OCI-LY3 (cell line): ENCODE results near the gene PRCC.

ENCODE experiments used
- H2AFZ ChIP-seq: fragments of 200-600, 300-600 bp; shearing (Covaris generic); 2 replicates; pipeline ENCODE4 v1.6.0; 2014; ENCODE audit warnings: antibody characterized with exemption, low read depth, low read length
- H3K27ac ChIP-seq: fragments of 200-600, 300-600 bp; sonication (generic); 2 replicates; pipeline ENCODE4 v1.5.1; 2014; ENCODE audit warnings: mild to moderate bottlenecking, low read length, moderate library complexity, mixed read lengths
- H3K27me3 ChIP-seq: fragments of 200-600, 300-600 bp; sonication (generic); 2 replicates; pipeline ENCODE4 v1.6.1; 2014; ENCODE audit warnings: low read depth, low read length, mixed read lengths
- H3K36me3 ChIP-seq: fragments of 200-600, 300-600 bp; sonication (generic); replicated peaks from 2 replicates; pipeline ENCODE3; 2014; ENCODE audit warnings: low read depth, low read length, mixed read lengths
- H3K4me1 ChIP-seq: fragments of 300-600, 200-600 bp; sonication (generic); 2 replicates; pipeline ENCODE4 v1.6.1; 2014; ENCODE audit warnings: low read length, mixed read lengths
- H3K4me2 ChIP-seq: fragments of 200-600, 300-600 bp; sonication (generic); 2 replicates; pipeline ENCODE4 v1.6.1; 2014; ENCODE audit warnings: low read length, mixed read lengths
- H3K4me3 ChIP-seq: fragments of 300-600, 200-600 bp; sonication (generic); 2 replicates; pipeline ENCODE4 v1.5.1; 2014; ENCODE audit warnings: antibody characterized with exemption, mild to moderate bottlenecking, low read length, moderate library complexity
- H3K79me2 ChIP-seq: fragments of 300-600, 200-600 bp; shearing (Covaris generic); 2 replicates; pipeline ENCODE4 v1.6.1; 2014; ENCODE audit warnings: mild to moderate bottlenecking, low read length, mixed read lengths
- H3K9ac ChIP-seq: fragments of 300-600, 200-600 bp; shearing (Covaris generic); 2 replicates; pipeline ENCODE4 v1.6.0; 2014; ENCODE audit warnings: mild to moderate bottlenecking, low read length, moderate library complexity
- H3K9me3 ChIP-seq: fragments of 200-600, 300-600 bp; shearing (Covaris generic); 2 replicates; pipeline ENCODE4 v1.6.1; 2014; ENCODE audit warnings: low read length, mixed read lengths; ENCODE audit not compliant: insufficient read depth
- H4K20me1 ChIP-seq: fragments of 200-600, 300-600 bp; sonication (generic); 2 replicates; pipeline ENCODE4 v1.6.1; 2016; ENCODE audit warnings: low read length, mixed read lengths; ENCODE audit not compliant: insufficient read depth
- EZH2phosphoT487 ChIP-seq: fragments of 200-600 bp; shearing (Covaris generic); IDR thresholded peaks from 2 replicates; pipeline ENCODE4 v1.6.1; 2018; ENCODE audit warnings: antibody characterized with exemption, mixed run types, low read depth
- TF ChIP-seq, protein P1 (sequence below): fragments of 200-600, 300-600 bp; sonication (generic); IDR thresholded peaks from 2 replicates; pipeline ENCODE4 v1.5.1; 2014; ENCODE audit warnings: antibody characterized with exemption, low read length, low read depth

Gene PRCC

DNA sequence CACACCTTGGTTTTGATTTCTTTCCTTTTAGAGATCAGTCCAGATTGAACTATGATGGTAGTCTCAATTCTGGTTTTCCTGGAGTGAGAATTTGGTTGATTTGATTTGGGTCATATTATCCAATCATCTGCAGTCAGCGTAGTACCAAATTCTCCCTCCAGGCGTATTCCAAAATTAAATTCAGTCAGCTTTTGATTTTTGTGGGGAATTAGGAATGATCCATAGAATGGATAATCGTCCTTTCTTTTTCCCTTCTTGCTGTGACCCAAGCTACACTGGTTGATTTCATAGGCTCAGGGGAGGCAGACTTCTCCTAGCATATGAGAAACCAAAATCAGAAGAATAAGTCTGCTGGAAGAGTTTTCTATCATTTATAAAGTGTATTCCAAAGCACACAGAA, 4.9 kb downstream of the PRCC start:
- Histone ChIP-seq H3K27me3 (no peaks in the 10 kb centered on the region), H3K9ac (no peak overlapping the region), H2AFZ (no peak overlapping the region), H3K27ac (no peak overlapping the region), H3K4me2 (no peak overlapping the region), H3K4me3 (no peak overlapping the region), H4K20me1 (peaks cover 25% of the 10 kb centered on the region), H3K9me3 (no peaks in the 10 kb centered on the region), H3K4me1 (peaks cover 22% of the 10 kb centered on the region), H3K79me2 (peaks cover 92% of the 10 kb centered on the region), H3K36me3 (peaks cover 15% of the 10 kb centered on the region)
- TF ChIP-seq, protein P1, sequence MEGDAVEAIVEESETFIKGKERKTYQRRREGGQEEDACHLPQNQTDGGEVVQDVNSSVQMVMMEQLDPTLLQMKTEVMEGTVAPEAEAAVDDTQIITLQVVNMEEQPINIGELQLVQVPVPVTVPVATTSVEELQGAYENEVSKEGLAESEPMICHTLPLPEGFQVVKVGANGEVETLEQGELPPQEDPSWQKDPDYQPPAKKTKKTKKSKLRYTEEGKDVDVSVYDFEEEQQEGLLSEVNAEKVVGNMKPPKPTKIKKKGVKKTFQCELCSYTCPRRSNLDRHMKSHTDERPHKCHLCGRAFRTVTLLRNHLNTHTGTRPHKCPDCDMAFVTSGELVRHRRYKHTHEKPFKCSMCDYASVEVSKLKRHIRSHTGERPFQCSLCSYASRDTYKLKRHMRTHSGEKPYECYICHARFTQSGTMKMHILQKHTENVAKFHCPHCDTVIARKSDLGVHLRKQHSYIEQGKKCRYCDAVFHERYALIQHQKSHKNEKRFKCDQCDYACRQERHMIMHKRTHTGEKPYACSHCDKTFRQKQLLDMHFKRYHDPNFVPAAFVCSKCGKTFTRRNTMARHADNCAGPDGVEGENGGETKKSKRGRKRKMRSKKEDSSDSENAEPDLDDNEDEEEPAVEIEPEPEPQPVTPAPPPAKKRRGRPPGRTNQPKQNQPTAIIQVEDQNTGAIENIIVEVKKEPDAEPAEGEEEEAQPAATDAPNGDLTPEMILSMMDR: no peak
- TF ChIP-seq EZH2phosphoT487: no peak

DNA sequence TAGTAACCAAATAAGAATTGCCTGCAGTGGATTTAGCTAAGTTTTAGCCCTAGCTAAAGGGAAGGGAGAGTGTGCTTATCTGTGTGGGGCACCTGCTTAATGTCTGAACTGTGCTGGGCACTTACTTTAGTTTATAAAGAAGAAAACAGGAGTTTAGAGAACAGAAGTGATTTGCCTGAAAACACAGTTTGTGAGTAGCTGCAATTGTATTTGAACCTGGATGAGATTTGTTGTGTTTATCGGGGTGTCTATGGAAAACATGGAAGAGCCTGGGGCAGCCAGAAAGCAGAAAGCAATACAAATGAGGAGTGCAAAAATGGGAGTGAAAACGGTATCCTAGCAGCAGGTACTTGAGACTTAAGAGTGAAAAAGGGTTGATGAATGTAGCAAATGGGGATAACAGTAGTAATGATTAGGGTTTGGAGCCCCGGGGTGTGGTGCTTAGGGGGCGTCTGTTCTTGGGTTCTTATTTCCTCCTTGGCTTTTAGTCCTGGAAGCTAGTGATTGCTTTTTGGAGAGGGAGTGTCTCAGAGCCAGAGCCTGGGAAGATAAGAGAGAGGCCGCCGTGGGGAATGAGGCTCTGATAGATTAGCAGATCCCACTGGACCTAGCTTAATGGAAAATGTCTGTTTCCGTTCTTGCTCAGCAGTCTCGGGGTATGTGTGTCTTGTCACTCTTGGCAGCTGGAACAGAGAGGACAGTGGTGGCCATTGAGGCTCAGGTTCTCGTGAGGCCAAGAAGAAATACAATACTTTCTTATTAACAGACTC, 5.6 kb downstream of the PRCC start:
- Histone ChIP-seq H3K4me1 (peaks cover 22% of the 10 kb centered on the region), H3K36me3 (peaks cover 17% of the 10 kb centered on the region), H3K27ac (no peak overlapping the region), H3K9ac (no peak overlapping the region), H3K4me2 (peak overlapping the region; percentile 25), H3K4me3 (no peak overlapping the region), H3K27me3 (no peaks in the 10 kb centered on the region), H2AFZ (no peak overlapping the region), H4K20me1 (peaks cover 32% of the 10 kb centered on the region), H3K9me3 (no peaks in the 10 kb centered on the region), H3K79me2 (peaks cover 94% of the 10 kb centered on the region)
- TF ChIP-seq EZH2phosphoT487: no peak
- TF ChIP-seq, protein P1: no peak

DNA sequence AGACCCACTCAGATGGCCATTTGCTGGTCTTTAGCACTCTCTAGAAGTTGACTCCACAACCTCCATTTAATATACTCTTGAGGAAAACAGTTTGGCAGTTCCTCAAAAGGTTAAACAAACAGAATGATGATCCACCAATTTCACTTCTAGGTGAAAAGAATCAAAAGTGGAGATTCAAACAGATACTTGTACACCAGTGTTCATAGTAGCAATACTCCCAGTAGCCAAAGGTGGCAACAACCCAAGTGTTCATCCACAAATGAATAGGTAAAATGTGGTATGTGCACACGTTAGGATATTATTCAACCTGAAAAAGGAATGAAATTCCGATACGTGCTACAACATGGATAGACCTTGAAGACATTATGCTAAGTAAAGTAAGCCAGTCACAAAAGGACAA, 6.3 kb downstream of the PRCC start:
- H3K36me3 ChIP-seq: peaks cover 21% of the 10 kb centered on the region
- peak overlapping the region; percentile 25 for H3K4me2 ChIP-seq
- peaks cover 19% of the 10 kb centered on the region for H3K4me1 ChIP-seq

DNA sequence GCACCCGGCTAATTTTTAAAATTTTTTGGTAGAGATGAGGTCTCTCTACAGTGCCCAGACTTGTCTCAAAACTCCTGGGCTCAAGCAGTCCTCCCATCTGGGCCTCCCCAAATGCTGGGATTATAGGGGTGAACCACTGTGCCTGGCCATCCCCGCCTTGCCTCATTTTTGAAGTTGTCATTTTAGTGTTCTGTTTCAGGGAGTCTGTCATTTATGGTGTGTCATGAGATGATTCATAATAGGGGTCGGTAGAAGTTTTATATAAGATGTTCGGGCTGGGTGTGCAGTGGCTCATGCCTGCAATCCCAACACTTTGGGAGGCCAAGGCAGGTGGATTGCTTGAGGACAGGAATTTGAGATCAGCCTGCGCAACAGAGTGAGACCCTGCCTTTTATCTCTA, 8.5 kb downstream of the PRCC start:
- no peaks in the 10 kb centered on the region for H3K9me3 ChIP-seq
- no peak for TF ChIP-seq EZH2phosphoT487
- TF ChIP-seq, protein P1: no peak
- peaks cover 12% of the 10 kb centered on the region for H3K36me3 ChIP-seq
- peaks cover 12% of the 10 kb centered on the region for H3K4me1 ChIP-seq
- no peak overlapping the region for H2AFZ ChIP-seq
- peaks cover 36% of the 10 kb centered on the region for H4K20me1 ChIP-seq
- no peak overlapping the region for H3K4me3 ChIP-seq
- H3K27me3 ChIP-seq: no peaks in the 10 kb centered on the region
- no peak overlapping the region for H3K4me2 ChIP-seq
- no peak overlapping the region for H3K27ac ChIP-seq
- no peak overlapping the region for H3K9ac ChIP-seq
- peaks cover 90% of the 10 kb centered on the region for H3K79me2 ChIP-seq

More for the DNA sequence above, 6.3 kb downstream of the PRCC start:
- no peaks in the 10 kb centered on the region for H3K27me3 ChIP-seq
- peaks cover 36% of the 10 kb centered on the region for H4K20me1 ChIP-seq
- TF ChIP-seq EZH2phosphoT487: no peak
- TF ChIP-seq, protein P1: 0 out of 2 replicates have a peak, but pooled peaks have one; percentile 8
- H2AFZ ChIP-seq: no peak overlapping the region
- no peaks in the 10 kb centered on the region for H3K9me3 ChIP-seq
- no peak overlapping the region for H3K9ac ChIP-seq
- H3K27ac ChIP-seq: no peak overlapping the region
- H3K4me3 ChIP-seq: no peak overlapping the region
- H3K79me2 ChIP-seq: peaks cover 94% of the 10 kb centered on the region
